HepG2 (cell line): ENCODE data around the gene GRB10.

Source experiments
- CTCF ChIP-seq: sonication (generic); formaldehyde crosslinking; IDR thresholded peaks from 2 replicates; pipeline ENCODE4 v1.5.0; 2020; ENCODE audit warnings: mild to moderate bottlenecking, missing genetic modification reagents, moderate library complexity
- DNMT1 ChIP-seq: sonication (generic); formaldehyde crosslinking; IDR thresholded peaks from 2 replicates; pipeline ENCODE4 v1.5.1; 2020; ENCODE audit warnings: mild to moderate bottlenecking, missing genetic modification reagents
- ELF1 ChIP-seq: sonication (generic); formaldehyde crosslinking; IDR thresholded peaks from 2 replicates; pipeline ENCODE4 v1.4.0; 2020; ENCODE audit warnings: missing genetic modification reagents
- IRF2 ChIP-seq: IDR thresholded peaks from 2 replicates; pipeline ENCODE4 v1.6.1; 2018; ENCODE audit warnings: missing genetic modification reagents, missing compliant biosample characterization
- MBD4 ChIP-seq: IDR thresholded peaks from 2 replicates; pipeline ENCODE4 v1.6.1; 2012; ENCODE audit warnings: low read length, inconsistent platforms, borderline replicate concordance
- NR2C2 ChIP-seq: sonication (generic); formaldehyde crosslinking; IDR thresholded peaks from 2 replicates; pipeline ENCODE4 v1.4.0; 2020; ENCODE audit warnings: missing genetic modification reagents, mild to moderate bottlenecking, moderate library complexity, borderline replicate concordance
- SIN3B ChIP-seq: fragments of 150-350 bp; IDR thresholded peaks from 2 replicates; pipeline ENCODE4 v1.6.1; 2014; ENCODE audit warnings: low read length
- SMYD3 ChIP-seq: sonication (generic); formaldehyde crosslinking; IDR thresholded peaks from 2 replicates; pipeline ENCODE4 v1.8.1; 2023; ENCODE audit warnings: mild to moderate bottlenecking, missing genetic modification reagents
- SSRP1 ChIP-seq: IDR thresholded peaks from 2 replicates; pipeline ENCODE4 v1.6.1; 2016; ENCODE audit warnings: control low read depth
- THAP9 ChIP-seq: sonication (generic); formaldehyde crosslinking; IDR thresholded peaks from 2 replicates; pipeline ENCODE4; 2020; ENCODE audit warnings: missing genetic modification reagents, mild to moderate bottlenecking, borderline replicate concordance
- USF2 ChIP-seq, 2 experiments: sonication (generic) in 1 of 2; formaldehyde crosslinking in 1 of 2; IDR thresholded peaks; 2 replicates each; pipeline versions ENCODE4 v1.5.1 to v1.6.1; 2011 to 2020; ENCODE audit warnings: borderline replicate concordance in 1 of 2, low read depth in 1 of 2, low read length in 1 of 2, mild to moderate bottlenecking in 1 of 2, missing genetic modification reagents in 1 of 2, moderate library complexity in 1 of 2
- ZNF350 ChIP-seq: sonication (generic); formaldehyde crosslinking; IDR thresholded peaks from 2 replicates; pipeline ENCODE4 v1.4.0; 2020; ENCODE audit warnings: mild to moderate bottlenecking, low read depth, missing genetic modification reagents, borderline replicate concordance

GRCh38 chr7:50728184-50728583, 54.5 kb downstream of the GRB10 start:
- TF ChIP-seq DNMT1 (CRISPR knock-in tag), result no peak
- TF ChIP-seq ZNF350 (CRISPR knock-in tag), result no peak
- no peak for TF ChIP-seq CTCF (CRISPR knock-in tag)
- no peak for TF ChIP-seq SIN3B
- TF ChIP-seq ELF1, result no peak
- TF ChIP-seq SMYD3 (CRISPR knock-in tag), result no peak
- no peak for TF ChIP-seq SSRP1 (CRISPR knock-in tag)
- no peak for TF ChIP-seq THAP9 (CRISPR knock-in tag)
- no peak for TF ChIP-seq MBD4
- TF ChIP-seq IRF2 (CRISPR knock-in tag), result no peak
- no peak for TF ChIP-seq USF2 (IDR thresholded peaks at IDR 0.05; ENCODE audit: low read depth, low read length)
- no peak for TF ChIP-seq USF2 (CRISPR knock-in tag; IDR thresholded peaks at IDR 0.05; ENCODE audit: borderline replicate concordance)
- TF ChIP-seq NR2C2, result no peak
